ENCODE results near the gene PANK4. TPM values are rescaled to one million over a fixed set of nuclear protein-coding genes. Genes with fewer than 3 reads are reported as not detected.

The PANK4 gene
- total and polyA plus RNA-seq, 9 of the 15 experiments (the other 6 are each of a cell fraction or from before 2014, with no cell fraction given): 0.93 to 55.6 (median 31.5) TPM

DNA sequence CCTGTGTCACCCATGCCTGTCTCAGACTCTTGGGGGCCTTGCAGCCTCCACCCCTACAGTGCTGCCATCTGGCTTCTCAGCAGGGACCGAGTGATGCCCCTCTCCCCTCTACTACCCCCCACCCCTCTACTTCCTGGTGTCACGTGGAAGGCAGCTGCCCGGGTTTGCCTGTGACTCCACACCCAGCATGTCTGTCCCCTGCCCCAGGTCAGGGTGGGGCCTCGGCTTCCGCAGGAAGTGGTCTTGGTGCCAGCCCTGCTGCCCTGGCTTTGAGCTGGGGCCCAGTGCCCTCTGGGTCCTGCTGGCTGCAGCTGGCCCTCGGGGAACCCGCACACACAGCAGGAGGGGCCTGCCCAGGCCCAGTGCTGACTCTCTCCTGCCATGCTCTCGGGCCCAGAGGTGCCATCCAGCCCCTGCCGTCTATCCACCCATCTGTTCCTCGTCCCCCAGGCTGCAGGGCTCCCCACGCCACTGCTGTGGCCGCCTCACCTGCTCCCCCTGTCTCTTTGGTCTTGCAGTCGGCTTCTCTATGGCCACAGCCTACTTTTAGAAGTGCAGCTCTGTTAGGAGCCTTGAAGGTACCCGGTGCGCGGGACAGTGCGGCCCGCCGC is 26.3 kb downstream of the PANK4 start (continued):
- TF ChIP-seq, protein P1, sequence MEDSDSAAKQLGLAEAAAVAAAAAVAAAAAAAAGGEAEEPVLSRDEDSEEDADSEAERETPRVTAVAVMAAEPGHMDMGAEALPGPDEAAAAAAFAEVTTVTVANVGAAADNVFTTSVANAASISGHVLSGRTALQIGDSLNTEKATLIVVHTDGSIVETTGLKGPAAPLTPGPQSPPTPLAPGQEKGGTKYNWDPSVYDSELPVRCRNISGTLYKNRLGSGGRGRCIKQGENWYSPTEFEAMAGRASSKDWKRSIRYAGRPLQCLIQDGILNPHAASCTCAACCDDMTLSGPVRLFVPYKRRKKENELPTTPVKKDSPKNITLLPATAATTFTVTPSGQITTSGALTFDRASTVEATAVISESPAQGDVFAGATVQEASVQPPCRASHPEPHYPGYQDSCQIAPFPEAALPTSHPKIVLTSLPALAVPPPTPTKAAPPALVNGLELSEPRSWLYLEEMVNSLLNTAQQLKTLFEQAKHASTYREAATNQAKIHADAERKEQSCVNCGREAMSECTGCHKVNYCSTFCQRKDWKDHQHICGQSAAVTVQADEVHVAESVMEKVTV (CRISPR knock-in tag; IDR thresholded peaks at IDR 0.05): no peak

DNA sequence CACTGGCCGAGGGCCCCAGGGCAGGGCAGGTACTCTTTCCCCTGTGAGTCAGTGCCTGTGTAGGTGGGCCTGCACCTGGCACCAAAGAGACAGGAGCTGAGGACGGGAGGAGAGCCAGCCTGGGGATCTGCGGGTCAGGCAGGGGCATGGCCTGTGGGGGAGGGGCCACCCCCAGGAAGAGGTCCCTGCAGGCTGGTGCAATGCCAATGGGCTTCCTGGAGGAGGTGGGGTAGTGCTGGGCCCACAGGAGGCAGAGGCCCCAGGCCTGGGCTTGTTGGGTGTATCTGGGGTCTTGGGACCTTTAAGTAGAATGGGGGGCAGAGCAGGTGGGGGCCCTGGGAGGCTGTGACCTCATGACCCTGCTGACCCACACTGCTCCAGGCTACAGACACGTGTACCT is 27.1 kb downstream of the PANK4 start:
- 10% methylated on average over 4 of the region's 4 CpGs for WGBS (ENCODE audit: insufficient coverage, low coverage, missing lambda C conversion rate)
- no peak for FAIRE-seq
- ChIA-PET CTCF (ENCODE audit: low intra/inter-chr PET ratio) (no interaction called here), POLR2A (no interaction called here)
- Histone ChIP-seq H3K4me2 (ENCODE audit: insufficient read depth, low read length) (no peak overlapping the region), H3K27ac (ENCODE audit: extremely low read depth, low read depth, low read length) (no peak overlapping the region), H3K27me3 (ENCODE audit: control insufficient read depth in 2 of 2, insufficient read depth in 2 of 2, low read length in 2 of 2) (peaks cover 41 to 62% of the 10 kb centered on the region in 2 experiments; a peak in 4 of 5 replicates), H3K79me2 (ENCODE audit: control insufficient read depth, insufficient read depth, low read length) (no peaks in the 10 kb centered on the region), H3K9me3 (replicated peaks; ENCODE audit: control insufficient read depth, insufficient read depth, low read depth, low read length) (no peaks in the 10 kb centered on the region), H3K36me3 (ENCODE audit: control insufficient read depth, insufficient read depth, low read length) (no peaks in the 10 kb centered on the region), H3K9ac (ENCODE audit: insufficient read depth in 1 of 2, low read depth in 2 of 2, low read length in 2 of 2) (no peak overlapping the region; a peak in 1 of 4 replicates), H2AFZ (ENCODE audit: low read depth, low read length) (no peak overlapping the region), H3K4me3 (no peak overlapping the region), H3K4me1 (replicated peaks in 1 of 2; ENCODE audit: control insufficient read depth in 2 of 2, insufficient read depth in 2 of 2, low read length in 2 of 2) (peaks cover 0 to 87% of the 10 kb centered on the region in 2 experiments; a peak in 2 of 5 replicates), H4K20me1 (replicated peaks; ENCODE audit: control insufficient read depth, insufficient read depth, low read length) (peaks cover 20% of the 10 kb centered on the region), H3K9me1 (ENCODE audit: control insufficient read depth, insufficient read depth, low read length) (no peaks in the 10 kb centered on the region)
- in situ Hi-C loops (cut with MboI) (no loop called here), intact Hi-C loops (cut with micrococcal nuclease) (no loop called here)
- ATAC-seq: no peak
- no TSS peak for BruUV-seq (replicated peaks)
- peak; percentile 71 for TF ChIP-seq ZFP36 (IDR thresholded peaks at IDR 0.05; ENCODE audit: low read depth, low read length, partially characterized antibody)
- TF ChIP-seq ZNF212 (CRISPR knock-in tag; IDR thresholded peaks at IDR 0.05): no peak
- no peak for DNase-seq (ENCODE audit: extremely low read depth in 1 of 4, low spot score in 3 of 4)
